Breast epithelium (tissue), 3 donors: ENCODE measurements around the gene SDK2.

Experiments used
- POLR2A ChIP-seq: fragments of 450-650 bp; IDR thresholded peaks from one replicate; pipeline ENCODE4 v1.6.1; 2016; ENCODE audit warnings: antibody characterized with exemption, mild to moderate bottlenecking, moderate library complexity
- TF ChIP-seq, protein P1 (sequence below), 3 donors: fragments of 450-650 bp; IDR thresholded peaks; one replicate each; pipeline ENCODE4 v1.5.1; 2016 to 2017; ENCODE audit warnings: antibody characterized with exemption in 3 of 3, mild to moderate bottlenecking in 3 of 3, moderate library complexity in 3 of 3

DNA sequence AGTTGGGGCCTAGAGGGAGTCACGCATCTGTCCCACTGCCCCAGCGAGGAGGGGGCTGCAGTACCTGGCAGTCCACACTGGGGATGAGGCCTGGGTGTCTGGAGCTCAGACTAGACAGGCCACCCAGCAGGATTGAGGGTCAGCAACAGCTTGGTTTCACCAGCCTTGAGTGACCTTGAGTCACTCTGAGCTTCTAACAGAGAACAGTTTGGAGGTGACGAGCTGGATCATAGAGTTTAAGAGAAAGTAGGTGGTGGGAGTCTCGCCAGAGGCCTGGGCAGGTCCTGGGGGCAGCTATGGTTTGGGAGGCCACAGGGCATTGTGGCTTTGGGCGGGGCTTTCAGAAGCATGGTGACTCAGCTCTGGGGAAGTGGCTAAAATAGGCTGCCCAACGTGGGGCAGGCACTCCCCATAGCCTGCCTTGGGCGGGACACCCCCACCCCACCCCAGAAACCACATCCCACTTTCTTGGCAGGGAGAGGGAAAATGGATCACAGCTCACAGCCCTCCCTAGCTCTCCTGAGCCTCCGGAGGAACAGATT, 352.9 kb downstream of the SDK2 start:
- TF ChIP-seq, protein P1, sequence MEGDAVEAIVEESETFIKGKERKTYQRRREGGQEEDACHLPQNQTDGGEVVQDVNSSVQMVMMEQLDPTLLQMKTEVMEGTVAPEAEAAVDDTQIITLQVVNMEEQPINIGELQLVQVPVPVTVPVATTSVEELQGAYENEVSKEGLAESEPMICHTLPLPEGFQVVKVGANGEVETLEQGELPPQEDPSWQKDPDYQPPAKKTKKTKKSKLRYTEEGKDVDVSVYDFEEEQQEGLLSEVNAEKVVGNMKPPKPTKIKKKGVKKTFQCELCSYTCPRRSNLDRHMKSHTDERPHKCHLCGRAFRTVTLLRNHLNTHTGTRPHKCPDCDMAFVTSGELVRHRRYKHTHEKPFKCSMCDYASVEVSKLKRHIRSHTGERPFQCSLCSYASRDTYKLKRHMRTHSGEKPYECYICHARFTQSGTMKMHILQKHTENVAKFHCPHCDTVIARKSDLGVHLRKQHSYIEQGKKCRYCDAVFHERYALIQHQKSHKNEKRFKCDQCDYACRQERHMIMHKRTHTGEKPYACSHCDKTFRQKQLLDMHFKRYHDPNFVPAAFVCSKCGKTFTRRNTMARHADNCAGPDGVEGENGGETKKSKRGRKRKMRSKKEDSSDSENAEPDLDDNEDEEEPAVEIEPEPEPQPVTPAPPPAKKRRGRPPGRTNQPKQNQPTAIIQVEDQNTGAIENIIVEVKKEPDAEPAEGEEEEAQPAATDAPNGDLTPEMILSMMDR (IDR thresholded peaks at IDR 0.05): no peak
- no peak for TF ChIP-seq POLR2A
